IPS-15b (cell line): ENCODE measurements around the gene HADHA.

Experiments
- H3K27me3 ChIP-seq: one replicate; pipeline ENCODE4 v1.6.1; 2013; ENCODE audit warnings: low read length; ENCODE audit not compliant: control insufficient read depth, insufficient read depth
- H3K36me3 ChIP-seq: one replicate; pipeline ENCODE4 v1.6.1; 2013; ENCODE audit warnings: low read length; ENCODE audit not compliant: control insufficient read depth, insufficient read depth
- H3K4me1 ChIP-seq: one replicate; pipeline ENCODE4 v1.6.1; 2013; ENCODE audit warnings: mild to moderate bottlenecking, low read length; ENCODE audit not compliant: control insufficient read depth, insufficient read depth
- H3K4me3 ChIP-seq: one replicate; pipeline ENCODE4 v1.5.1; 2013; ENCODE audit warnings: low read depth, low read length
- H3K9ac ChIP-seq: one replicate; pipeline ENCODE4 v1.6.1; 2013; ENCODE audit warnings: low read depth, mild to moderate bottlenecking, low read length
- H3K9me3 ChIP-seq: one replicate; pipeline ENCODE4 v1.6.1; 2013; ENCODE audit warnings: mild to moderate bottlenecking, low read length; ENCODE audit not compliant: control insufficient read depth, insufficient read depth

Gene HADHA

GRCh38 chr2:26214759-26215158, 29.7 kb downstream of the HADHA start:
- H3K4me1 ChIP-seq, result no peaks in the 10 kb centered on the region
- H3K36me3 ChIP-seq, result peaks cover 3% of the 10 kb centered on the region
- H3K4me3 ChIP-seq, result no peak overlapping the region
- no peaks in the 10 kb centered on the region for H3K9me3 ChIP-seq
- no peaks in the 10 kb centered on the region for H3K27me3 ChIP-seq
- H3K9ac ChIP-seq, result no peak overlapping the region

DNA sequence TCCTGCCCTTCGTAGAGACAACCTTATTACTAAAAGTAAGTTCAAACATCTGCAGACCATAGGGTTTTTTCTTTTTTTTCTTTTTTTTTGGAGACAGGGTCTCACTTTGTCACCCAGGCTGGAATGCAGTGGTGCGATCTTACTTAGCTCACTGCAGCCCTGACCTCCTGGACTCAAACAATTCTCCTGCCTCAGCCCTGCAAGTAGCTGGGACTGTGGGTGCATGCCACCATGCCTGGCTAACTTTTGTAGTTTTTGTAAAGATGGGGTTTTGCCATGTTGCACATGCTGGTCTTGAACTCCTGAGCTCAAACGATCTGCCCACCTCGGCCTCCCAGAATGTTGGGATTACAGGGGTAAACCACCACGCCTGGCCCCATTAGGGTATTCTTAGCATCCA, 32.4 kb downstream of the HADHA start:
- H3K36me3 ChIP-seq, result peaks cover 3% of the 10 kb centered on the region
- no peak overlapping the region for H3K4me3 ChIP-seq
- no peaks in the 10 kb centered on the region for H3K9me3 ChIP-seq

DNA sequence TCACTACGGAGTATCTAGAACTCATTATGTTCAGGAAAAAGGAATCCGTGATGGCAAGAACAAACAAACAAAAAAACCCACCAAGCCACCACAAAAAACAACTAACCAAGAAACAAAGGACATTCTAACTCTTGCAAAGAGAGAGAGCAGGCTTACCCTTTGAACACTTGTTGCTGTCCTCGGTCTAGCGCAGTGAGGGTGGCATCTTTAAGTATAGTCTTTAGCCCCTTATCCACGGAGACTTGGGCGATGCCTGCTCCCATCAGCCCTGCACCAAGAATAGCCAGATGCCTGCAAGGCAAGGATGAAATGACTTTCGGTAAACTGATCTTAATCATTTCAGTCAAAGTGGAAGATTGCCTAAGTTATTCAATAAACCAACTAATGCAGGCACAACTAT, 40.5 kb downstream of the HADHA start:
- Histone ChIP-seq H3K4me1 (no peaks in the 10 kb centered on the region), H3K4me3 (no peak overlapping the region), H3K9me3 (no peaks in the 10 kb centered on the region), H3K36me3 (no peaks in the 10 kb centered on the region), H3K9ac (no peak overlapping the region), H3K27me3 (no peaks in the 10 kb centered on the region)

More for the DNA sequence above, 32.4 kb downstream of the HADHA start:
- no peaks in the 10 kb centered on the region for H3K4me1 ChIP-seq
- no peak overlapping the region for H3K9ac ChIP-seq
- no peaks in the 10 kb centered on the region for H3K27me3 ChIP-seq

DNA sequence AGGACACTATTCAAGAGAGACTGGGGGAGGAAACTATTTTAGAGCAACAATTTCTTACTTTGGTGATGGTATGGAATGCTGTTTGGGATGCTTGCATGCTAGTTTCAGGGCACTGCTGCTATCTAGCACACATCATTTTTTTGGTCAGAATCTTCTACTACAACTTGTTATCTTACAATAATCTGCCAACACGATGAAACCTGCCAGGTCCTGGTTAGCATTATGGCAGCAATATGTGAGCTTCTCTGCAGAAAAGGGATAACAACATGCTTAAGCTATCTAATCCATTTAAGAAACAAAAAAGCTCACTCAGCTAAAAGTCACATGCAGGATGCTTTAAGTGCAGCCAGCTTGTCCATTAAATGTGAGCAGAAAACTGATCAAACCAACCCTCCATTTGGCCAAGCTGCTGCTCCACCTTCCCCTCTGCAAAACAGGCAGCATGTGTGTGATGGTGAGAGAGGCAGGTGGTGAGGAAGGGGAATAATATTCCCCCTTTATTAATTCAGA, 41.4 kb downstream of the HADHA start:
- Histone ChIP-seq H3K9ac (no peak overlapping the region), H3K36me3 (no peaks in the 10 kb centered on the region), H3K4me1 (no peaks in the 10 kb centered on the region), H3K27me3 (no peaks in the 10 kb centered on the region), H3K4me3 (no peak overlapping the region), H3K9me3 (no peaks in the 10 kb centered on the region)

- no peaks in the 10 kb centered on the region for H3K27me3 ChIP-seq
- no peaks in the 10 kb centered on the region for H3K9me3 ChIP-seq
- H3K4me1 ChIP-seq, result no peaks in the 10 kb centered on the region
- H3K4me3 ChIP-seq, result no peak overlapping the region
- H3K36me3 ChIP-seq, result peaks cover 25% of the 10 kb centered on the region
- no peak overlapping the region for H3K9ac ChIP-seq
These were observed 46.9 kb downstream of the HADHA start for GRCh38 chr2:26197516-26197915.

- peaks cover 31% of the 10 kb centered on the region for H3K36me3 ChIP-seq
- no peak overlapping the region for H3K4me3 ChIP-seq
- H3K9ac ChIP-seq, result no peak overlapping the region
- no peaks in the 10 kb centered on the region for H3K9me3 ChIP-seq
- H3K4me1 ChIP-seq, result no peaks in the 10 kb centered on the region
- no peaks in the 10 kb centered on the region for H3K27me3 ChIP-seq
These were observed 47.6 kb downstream of the HADHA start for GRCh38 chr2:26196683-26197418.

DNA sequence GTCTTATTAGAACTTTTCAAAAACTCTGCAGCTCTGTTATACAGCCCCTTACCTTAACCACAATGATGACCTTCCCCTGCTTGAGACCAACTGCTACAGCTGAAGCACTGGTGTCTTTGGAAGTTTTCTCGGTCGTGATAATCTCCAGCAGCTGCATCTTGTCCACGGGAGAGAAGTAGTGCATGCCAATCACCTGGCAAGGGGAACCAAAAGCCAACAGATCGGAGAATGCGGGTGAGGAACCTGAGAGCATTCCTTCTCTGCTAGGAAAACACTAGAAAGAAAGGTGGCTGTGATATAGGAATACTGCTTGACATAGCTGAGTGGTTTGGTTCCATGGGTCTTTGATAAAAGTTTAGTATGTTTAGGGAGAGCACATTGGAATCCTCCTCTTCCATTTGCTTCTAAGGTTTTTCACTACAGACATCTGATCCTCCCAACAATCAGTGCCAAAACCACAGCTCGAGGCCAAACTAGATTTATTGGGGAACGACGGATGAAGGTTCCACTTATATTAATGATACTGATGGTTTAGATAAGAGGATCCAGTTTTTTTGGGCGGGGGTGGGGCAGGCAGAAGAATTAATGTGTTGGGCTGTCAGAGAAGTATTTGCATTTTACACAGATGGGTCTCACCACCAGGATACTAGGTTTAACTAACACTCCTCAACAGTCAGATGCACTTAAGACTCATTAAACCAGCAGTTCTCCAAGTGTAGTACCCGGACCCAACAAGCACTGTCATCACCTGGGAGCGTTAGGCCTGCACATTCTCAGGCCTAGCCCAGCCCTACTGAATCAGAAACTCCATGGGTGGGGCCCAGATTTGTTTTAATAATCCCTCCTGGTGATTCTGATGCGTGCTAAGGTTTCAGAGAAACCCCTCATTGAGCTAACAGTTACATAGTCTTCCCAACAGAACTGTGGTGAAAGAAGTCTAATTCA, 49.1 kb downstream of the HADHA start:
- H3K9me3 ChIP-seq, result no peaks in the 10 kb centered on the region
- H3K36me3 ChIP-seq, result peaks cover 45% of the 10 kb centered on the region
- no peaks in the 10 kb centered on the region for H3K27me3 ChIP-seq
- no peak overlapping the region for H3K9ac ChIP-seq
- no peaks in the 10 kb centered on the region for H3K4me1 ChIP-seq
- H3K4me3 ChIP-seq, result no peak overlapping the region

GRCh38 chr2:26193578-26194231, 50.7 kb downstream of the HADHA start:
- peaks cover 49% of the 10 kb centered on the region for H3K36me3 ChIP-seq
- no peak overlapping the region for H3K4me3 ChIP-seq
- H3K9me3 ChIP-seq, result no peaks in the 10 kb centered on the region
- H3K27me3 ChIP-seq, result no peaks in the 10 kb centered on the region
- no peak overlapping the region for H3K9ac ChIP-seq
- H3K4me1 ChIP-seq, result no peaks in the 10 kb centered on the region

DNA sequence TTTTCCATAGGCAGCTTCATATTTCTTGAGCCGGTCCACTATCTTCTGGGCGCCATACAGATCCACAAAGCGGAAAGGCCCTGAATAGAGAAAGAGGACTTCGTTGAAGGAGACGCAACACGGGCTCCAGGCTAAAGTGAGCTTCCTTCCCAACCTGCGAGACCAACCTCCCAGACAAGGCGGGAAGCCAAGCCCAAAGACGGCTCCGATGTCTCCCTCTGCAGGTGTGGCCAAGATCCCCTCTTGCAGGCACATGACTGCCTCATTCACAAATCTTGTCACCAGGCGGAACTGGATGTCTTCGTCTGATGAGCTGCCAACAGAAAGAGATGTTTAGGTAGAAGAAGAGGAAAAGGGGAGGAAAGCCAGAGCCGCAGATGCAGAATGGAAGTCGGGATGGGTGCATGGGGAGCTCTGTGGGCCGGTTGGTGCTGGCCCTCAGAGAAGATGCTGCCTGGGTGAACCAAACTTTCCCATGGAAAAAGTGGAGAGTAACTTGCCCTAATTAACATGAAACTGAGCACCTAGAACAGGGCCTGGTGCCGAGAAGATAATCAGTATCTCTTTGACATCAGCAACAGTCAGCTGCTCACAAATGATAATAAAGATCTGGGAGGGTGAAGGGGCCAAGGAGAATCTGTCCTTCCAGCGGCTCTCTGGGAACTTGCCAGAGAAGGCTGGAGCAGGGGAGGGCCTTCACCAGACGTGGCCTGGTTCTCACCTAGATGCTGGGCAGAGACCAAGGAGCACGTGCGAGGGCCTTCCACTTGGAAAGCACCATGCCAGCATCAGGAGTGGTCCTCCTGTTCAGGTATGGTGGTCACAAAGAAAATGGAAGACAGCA, 52.9 kb downstream of the HADHA start:
- H3K4me3 ChIP-seq, result no peak overlapping the region
- H3K4me1 ChIP-seq, result no peaks in the 10 kb centered on the region
- no peaks in the 10 kb centered on the region for H3K9me3 ChIP-seq
- H3K36me3 ChIP-seq, result peaks cover 50% of the 10 kb centered on the region
- H3K9ac ChIP-seq, result no peak overlapping the region
- H3K27me3 ChIP-seq, result no peaks in the 10 kb centered on the region

DNA sequence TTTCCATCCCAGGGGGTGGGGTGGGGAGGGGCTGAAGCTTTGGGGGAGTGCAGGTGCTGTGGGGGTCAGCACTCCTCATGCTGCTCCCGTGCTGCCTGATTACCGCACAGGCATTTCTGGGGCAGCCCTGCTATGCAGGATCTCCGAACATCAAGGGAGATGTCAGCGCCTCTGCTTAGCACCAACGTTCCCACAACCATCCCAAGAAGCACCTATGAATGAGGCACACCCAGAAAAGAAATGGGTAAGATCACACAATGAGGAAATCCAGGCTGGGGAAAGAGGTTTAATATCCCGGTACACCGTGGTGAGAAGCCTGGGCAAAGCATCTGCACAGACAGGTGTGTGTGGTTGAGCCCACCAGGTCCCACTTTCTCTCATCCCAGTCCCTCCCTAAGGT, 54.1 kb downstream of the HADHA start:
- no peaks in the 10 kb centered on the region for H3K9me3 ChIP-seq
- no peak overlapping the region for H3K4me3 ChIP-seq
- no peak overlapping the region for H3K9ac ChIP-seq
- peaks cover 6% of the 10 kb centered on the region for H3K27me3 ChIP-seq
- peaks cover 49% of the 10 kb centered on the region for H3K36me3 ChIP-seq
- H3K4me1 ChIP-seq, result no peaks in the 10 kb centered on the region

GRCh38 chr2:26189751-26190150, 54.7 kb downstream of the HADHA start:
- H3K4me1 ChIP-seq, result no peaks in the 10 kb centered on the region
- peaks cover 7% of the 10 kb centered on the region for H3K27me3 ChIP-seq
- peaks cover 49% of the 10 kb centered on the region for H3K36me3 ChIP-seq
- no peaks in the 10 kb centered on the region for H3K9me3 ChIP-seq
- no peak overlapping the region for H3K9ac ChIP-seq
- no peak overlapping the region for H3K4me3 ChIP-seq
